ENCODE measurements around the gene SLC2A13.
"Not testable (repeated sequence)": the region's sequence is repeated elsewhere in the genome, so short reads cannot be mapped to it uniquely, and the experiment has no call there.

The SLC2A13 gene

GRCh38 chr12:40032433-40033241 is 73.2 kb downstream of the SLC2A13 start:
- no peak overlapping the region for H3K4me3 ChIP-seq (ENCODE audit: low read depth, low read length)
- peak; percentile 39 for DNase-seq (ENCODE audit: low read depth)
- no peak for TF ChIP-seq CTCF (conservative IDR thresholded peaks at IDR 0.05; ENCODE audit: low read depth, low read length)

GRCh38 chr12:40031965-40032364 is 73.9 kb downstream of the SLC2A13 start:
- no peak overlapping the region for H3K4me3 ChIP-seq (ENCODE audit: low read depth, low read length)
- DNase-seq (ENCODE audit: low read depth), result peak; percentile 21
- peak; percentile 25 for TF ChIP-seq CTCF (conservative IDR thresholded peaks at IDR 0.05; ENCODE audit: low read depth, low read length)

GRCh38 chr12:40030970-40031369 is 74.9 kb downstream of the SLC2A13 start:
- not testable (repeated sequence) for DNase-seq (ENCODE audit: low read depth); H3K4me3 ChIP-seq (ENCODE audit: low read depth, low read length)

GRCh38 chr12:40028296-40028695 is 77.6 kb downstream of the SLC2A13 start:
- no peak for DNase-seq (ENCODE audit: low read depth)
- TF ChIP-seq CTCF (conservative IDR thresholded peaks at IDR 0.05; ENCODE audit: low read depth, low read length), result no peak
- H3K4me3 ChIP-seq (ENCODE audit: low read depth, low read length), result no peak overlapping the region

- DNase-seq (ENCODE audit: low read depth), result no peak
- no peak for TF ChIP-seq CTCF (conservative IDR thresholded peaks at IDR 0.05; ENCODE audit: low read depth, low read length)
- no peak overlapping the region for H3K4me3 ChIP-seq (ENCODE audit: low read depth, low read length)
These were observed 83.0 kb downstream of the SLC2A13 start for GRCh38 chr12:40022850-40023249.

- no peak for TF ChIP-seq CTCF (conservative IDR thresholded peaks at IDR 0.05; ENCODE audit: low read depth, low read length)
- DNase-seq (ENCODE audit: low read depth), result no peak
- H3K4me3 ChIP-seq (ENCODE audit: low read depth, low read length), result no peak overlapping the region
These were observed 85.6 kb downstream of the SLC2A13 start for GRCh38 chr12:40020261-40020691.

- no peak for TF ChIP-seq CTCF (conservative IDR thresholded peaks at IDR 0.05; ENCODE audit: low read depth, low read length)
- no peak for DNase-seq (ENCODE audit: low read depth)
These were observed 88.4 kb downstream of the SLC2A13 start for GRCh38 chr12:40017488-40017887.

More at GRCh38 chr12:40017488-40017887, 88.4 kb downstream of the SLC2A13 start:
- H3K4me3 ChIP-seq (ENCODE audit: low read depth, low read length), result no peak overlapping the region

All from choroid plexus epithelial cell (primary cell).